HG02610 (cell line): Measurements from ENCODE around the gene TRIAP1.
"Not testable (repeated sequence)": the region's sequence is repeated elsewhere in the genome, so short reads cannot be mapped to it uniquely, and the experiment has no call there.

ENCODE experiments used
- ATAC-seq: cut with Tn5 transposase; IDR thresholded peaks from one replicate; pipeline ENCODE4 v1.9.1; 2021; ENCODE audit warnings: mild to moderate bottlenecking, moderate library complexity; ENCODE audit not compliant: unreplicated experiment

The TRIAP1 gene

DNA sequence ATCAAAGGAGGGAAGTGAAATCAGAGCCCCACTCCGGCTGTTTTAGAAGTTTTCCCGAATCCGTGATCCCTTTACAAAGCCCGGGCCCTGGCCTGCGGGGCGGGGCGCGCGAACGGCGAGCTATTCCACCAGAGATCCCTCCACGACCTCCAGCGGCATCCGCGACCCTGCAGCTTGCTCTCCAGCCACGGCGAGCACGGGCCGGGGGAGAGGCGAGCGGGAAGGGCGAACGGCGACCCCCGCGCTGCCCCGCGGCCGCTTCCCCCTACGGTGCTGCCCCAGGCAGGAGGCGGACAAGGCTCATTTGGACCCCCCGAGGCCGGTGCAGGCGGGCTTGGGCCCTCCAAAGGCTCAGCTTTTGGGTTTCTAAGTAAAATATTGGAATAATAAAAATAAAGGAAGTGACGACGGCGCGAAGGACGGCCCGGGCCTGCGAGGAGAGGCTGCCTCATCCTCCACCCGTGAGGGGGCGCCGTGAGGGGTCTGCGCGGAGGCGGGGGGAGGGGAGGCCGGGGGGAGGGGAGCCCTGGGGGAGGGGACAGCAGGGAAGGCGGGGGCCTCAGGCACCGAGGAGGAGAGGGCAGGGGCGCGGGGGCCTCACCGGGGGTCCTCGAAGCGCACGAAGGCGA is 22.8 kb upstream of the TRIAP1 start:
- ATAC-seq = peak; percentile 18

GRCh38 chr12:120468325-120468820 is 22.2 kb upstream of the TRIAP1 start:
- ATAC-seq = no peak

- ATAC-seq = no peak
Measured at GRCh38 chr12:120467439-120467838, 21.3 kb upstream of the TRIAP1 start.

GRCh38 chr12:120466560-120467315 is 20.6 kb upstream of the TRIAP1 start:
- no peak for ATAC-seq

DNA sequence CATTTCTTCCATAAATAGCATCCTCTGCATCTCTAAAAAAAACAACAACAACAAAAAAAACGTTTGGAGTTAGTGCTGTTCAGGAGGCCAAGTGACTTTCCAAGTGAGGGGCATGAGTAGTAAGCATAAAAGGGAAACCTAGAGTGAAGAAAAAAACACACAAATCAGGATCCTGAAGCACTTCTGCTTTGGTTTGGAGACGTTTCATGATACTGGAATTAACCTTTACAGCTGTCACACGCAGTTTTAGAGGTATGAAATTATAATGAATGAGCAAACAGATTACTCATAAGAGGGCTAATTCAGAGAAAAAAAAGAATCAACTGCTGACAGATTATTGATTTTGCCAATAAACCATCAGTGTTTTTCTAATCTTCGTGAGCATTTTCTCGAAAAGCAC is 19.6 kb upstream of the TRIAP1 start:
- no peak for ATAC-seq

DNA sequence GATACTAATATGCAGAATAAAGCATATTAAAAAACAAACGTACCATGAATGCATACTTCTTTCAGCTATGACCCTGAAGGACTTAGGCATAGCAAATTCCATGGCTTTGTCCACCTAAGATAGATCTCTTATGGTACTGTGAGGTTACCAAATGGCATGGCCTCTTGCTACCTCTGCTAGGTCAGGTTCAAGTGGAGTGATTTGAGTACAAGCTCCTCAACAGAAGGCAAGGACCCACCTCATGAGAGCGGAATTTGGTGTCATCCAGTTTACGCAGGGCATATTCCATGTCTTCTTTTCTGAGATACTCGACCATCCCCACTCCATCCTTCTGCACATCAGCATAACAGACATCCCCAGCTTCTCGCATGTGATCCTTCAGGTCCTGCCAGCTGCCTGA is 17.5 kb upstream of the TRIAP1 start:
- ATAC-seq = no peak

GRCh38 chr12:120462099-120462640 is 16.0 kb upstream of the TRIAP1 start:
- ATAC-seq = no peak

DNA sequence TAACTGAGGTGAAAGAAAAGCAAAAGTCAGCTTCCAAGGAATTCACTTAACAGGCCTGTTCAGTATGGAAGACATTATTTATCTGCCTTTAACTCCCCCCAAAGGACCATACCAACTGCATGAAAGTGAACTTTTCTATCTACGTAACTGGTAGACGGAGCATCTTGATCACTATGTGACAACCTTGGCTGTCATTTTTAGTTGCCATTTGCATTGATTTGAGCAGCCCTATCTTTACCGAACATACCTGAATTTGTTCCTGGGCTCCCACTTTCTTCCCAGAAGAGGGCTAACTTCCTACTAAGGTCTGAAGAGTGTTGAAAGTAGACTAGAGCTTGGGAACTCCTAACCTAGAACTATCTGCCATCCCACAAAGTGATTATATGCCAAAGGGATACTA is 14.0 kb upstream of the TRIAP1 start:
- no peak for ATAC-seq

GRCh38 chr12:120457133-120457532 is 10.9 kb upstream of the TRIAP1 start:
- no peak for ATAC-seq

- ATAC-seq = no peak
Measured at GRCh38 chr12:120455302-120455701, 9.1 kb upstream of the TRIAP1 start.

DNA sequence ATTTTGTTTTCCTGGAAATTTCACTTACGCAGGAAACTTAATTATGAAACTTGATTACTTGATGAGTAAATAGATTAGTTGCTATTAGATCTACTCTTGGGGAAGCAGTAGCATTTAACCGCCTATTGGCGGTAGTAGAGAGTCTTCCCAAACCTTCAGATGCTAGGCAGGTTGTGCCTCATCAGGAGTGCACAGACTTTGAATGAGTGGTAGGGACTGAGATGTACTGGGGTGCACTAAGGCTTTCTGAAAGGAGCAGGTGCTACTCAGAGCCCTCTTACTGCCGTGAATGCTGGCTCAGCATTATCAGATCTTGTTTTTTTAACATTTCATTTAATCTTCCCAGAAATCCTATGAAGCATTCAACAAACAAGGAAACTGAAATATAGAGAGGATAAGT is 7.8 kb upstream of the TRIAP1 start:
- no peak for ATAC-seq

DNA sequence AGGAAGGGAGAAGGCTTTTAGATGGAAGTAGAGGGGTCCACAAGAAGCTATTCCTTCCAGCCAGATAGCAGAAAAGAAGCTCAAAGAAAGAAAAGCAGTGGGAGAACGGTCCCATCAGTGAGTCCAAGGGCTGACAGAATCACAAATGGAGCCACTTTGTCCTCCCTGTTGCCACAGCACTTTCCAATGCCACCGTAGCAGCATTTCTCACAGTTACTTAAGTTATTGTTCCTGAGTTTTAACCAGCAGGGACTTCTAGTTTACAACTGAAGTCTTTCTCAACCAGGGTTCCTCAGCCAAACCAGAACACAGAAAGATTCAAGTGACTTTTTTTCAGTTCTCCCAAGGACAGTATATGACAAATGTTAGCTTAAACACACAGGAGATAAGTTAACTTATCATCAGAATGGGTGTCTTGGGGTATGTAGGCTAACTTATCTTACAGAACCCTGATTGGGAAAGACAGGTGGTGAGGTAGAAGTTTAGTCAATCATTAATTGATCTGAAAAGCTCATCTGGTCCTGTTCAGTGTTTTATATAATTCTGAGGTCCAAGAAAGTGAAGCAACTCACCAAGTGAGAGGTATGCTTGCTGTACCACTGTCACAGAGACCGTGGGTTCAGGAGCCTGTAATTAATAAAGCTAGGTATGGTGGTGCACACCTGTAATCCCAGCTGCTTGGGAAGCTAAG is 7.0 kb upstream of the TRIAP1 start:
- ATAC-seq = no peak

- ATAC-seq = not testable (repeated sequence)
Measured at GRCh38 chr12:120452524-120452923, 6.3 kb upstream of the TRIAP1 start.

DNA sequence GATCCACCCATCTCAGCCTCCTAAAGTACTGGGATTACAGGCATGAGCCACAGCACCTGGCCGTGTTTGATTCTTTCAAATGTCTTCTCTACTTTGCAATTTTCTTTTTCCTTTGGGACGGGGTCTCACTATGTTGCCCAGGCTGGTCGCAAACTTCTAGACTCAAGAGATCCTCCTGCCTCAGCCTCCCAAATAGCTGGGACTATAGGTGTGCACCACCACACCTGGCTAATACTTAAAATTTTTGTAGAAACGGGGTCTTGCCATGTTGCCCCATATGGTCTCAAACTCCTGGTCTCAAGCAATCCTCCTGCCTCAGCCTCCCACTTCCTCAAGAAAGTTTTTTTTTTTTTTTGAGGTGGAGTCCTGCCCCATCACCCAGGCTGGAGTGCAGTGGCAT is 1.8 kb upstream of the TRIAP1 start:
- ATAC-seq = no peak

DNA sequence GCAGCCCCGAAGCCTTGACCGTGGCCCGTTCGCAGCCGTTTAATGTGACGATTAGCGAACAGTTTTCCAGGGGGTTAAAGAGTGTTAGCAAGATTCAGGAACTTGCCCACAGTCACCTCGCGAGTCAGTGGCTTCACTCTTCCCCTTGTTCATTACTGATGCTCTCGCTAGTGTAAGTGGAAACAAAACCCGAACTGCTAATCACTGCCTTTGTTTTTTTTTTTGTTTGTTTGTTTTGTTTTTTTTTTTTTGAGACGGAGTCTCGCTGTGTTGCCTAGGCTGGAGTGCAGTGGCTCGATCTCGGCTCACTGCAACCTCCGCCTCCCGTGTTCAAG is 627 bp upstream of the TRIAP1 start:
- not testable (repeated sequence) for ATAC-seq

GRCh38 chr12:120444676-120445075 is 1.5 kb downstream of the TRIAP1 start:
- ATAC-seq = no peak

- no peak for ATAC-seq
Measured at GRCh38 chr12:120439646-120440247, 6.4 kb downstream of the TRIAP1 start.

- ATAC-seq = no peak
Measured at GRCh38 chr12:120438495-120439198, 7.5 kb downstream of the TRIAP1 start.

DNA sequence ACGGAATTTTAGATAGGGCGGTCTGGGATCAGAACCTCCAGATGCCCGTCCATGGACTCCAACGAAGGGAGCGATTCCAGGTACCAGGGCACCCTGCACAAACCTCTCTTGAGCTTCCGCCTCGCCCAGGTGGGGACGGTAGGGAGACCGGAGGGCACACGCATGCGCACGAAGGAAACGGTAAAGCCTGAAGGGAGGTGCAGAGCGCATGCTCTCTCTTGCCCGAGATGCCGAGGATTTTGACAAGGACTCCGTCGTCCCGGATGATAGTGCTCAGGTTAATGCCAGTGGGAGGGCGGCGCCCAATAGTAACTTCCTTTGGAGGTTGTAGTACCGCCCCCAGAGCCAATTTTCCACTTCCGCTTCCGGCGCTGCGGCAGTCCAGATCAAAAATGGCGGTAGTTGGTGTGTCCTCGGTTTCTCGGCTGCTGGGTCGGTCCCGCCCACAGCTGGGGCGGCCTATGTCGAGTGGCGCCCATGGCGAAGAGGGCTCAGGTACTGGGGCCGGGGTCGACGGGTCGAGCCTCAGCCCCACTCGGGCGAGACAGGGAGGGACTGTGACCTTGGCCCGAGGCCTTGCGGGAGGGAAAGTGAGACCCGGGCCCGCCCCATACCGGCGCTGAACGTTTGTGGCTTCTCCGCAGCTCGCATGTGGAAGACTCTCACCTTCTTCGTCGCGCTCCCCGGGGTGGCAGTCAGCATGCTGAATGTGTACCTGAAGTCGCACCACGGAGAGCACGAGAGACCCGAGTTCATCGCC is 8.3 kb downstream of the TRIAP1 start, which contains the start of gene COX6A1:
COX6A1 (plus strand) TSS at position 379 of the 760 bp plus-strand sequence; CDS start at position 393, 14 bp downstream.
- peak; percentile 94 for ATAC-seq
